ENCODE data around the gene GNL2.

GNL2 gene

GRCh38 chr1:37561133-37562132, 34.3 kb downstream of the GNL2 start:
- TF ChIP-seq SIN3A (IDR thresholded peaks at IDR 0.05; ENCODE audit: borderline replicate concordance, insufficient read depth, low read length) (no peak), REST (IDR thresholded peaks at IDR 0.05; ENCODE audit: insufficient read depth in 1 of 2, low read depth in 2 of 2, low read length in 2 of 2) (no peak), FOXP2 (optimal IDR thresholded peaks at IDR 0.05; ENCODE audit: borderline replicate concordance, extremely low read depth, extremely low read length, insufficient read depth) (no peak), POLR2AphosphoS5 (IDR thresholded peaks at IDR 0.05; ENCODE audit: low read depth, low read length) (peak; percentile 41; the same call in 1 of the 2 replicates), TAF1 (IDR thresholded peaks at IDR 0.05; ENCODE audit: borderline replicate concordance, insufficient read depth, low read length) (no peak)

GRCh38 chr1:37560401-37561132, 35.2 kb downstream of the GNL2 start:
- TF ChIP-seq REST (IDR thresholded peaks at IDR 0.05; ENCODE audit: insufficient read depth in 1 of 2, low read depth in 2 of 2, low read length in 2 of 2) (no peak), SIN3A (IDR thresholded peaks at IDR 0.05; ENCODE audit: borderline replicate concordance, insufficient read depth, low read length) (no peak), FOXP2 (optimal IDR thresholded peaks at IDR 0.05; ENCODE audit: borderline replicate concordance, extremely low read depth, extremely low read length, insufficient read depth) (no peak), POLR2AphosphoS5 (IDR thresholded peaks at IDR 0.05; ENCODE audit: low read depth, low read length) (no peak), TAF1 (IDR thresholded peaks at IDR 0.05; ENCODE audit: borderline replicate concordance, insufficient read depth, low read length) (no peak)

- TF ChIP-seq TAF1 (IDR thresholded peaks at IDR 0.05; ENCODE audit: borderline replicate concordance, insufficient read depth, low read length) (no peak), POLR2AphosphoS5 (IDR thresholded peaks at IDR 0.05; ENCODE audit: low read depth, low read length) (no peak), REST (IDR thresholded peaks at IDR 0.05; ENCODE audit: insufficient read depth in 1 of 2, low read depth in 2 of 2, low read length in 2 of 2) (no peak)
Observed at GRCh38 chr1:37559080-37559479, 36.7 kb downstream of the GNL2 start.

- TF ChIP-seq REST (IDR thresholded peaks at IDR 0.05; ENCODE audit: insufficient read depth in 1 of 2, low read depth in 2 of 2, low read length in 2 of 2) = no peak
- no peak for TF ChIP-seq POLR2AphosphoS5 (IDR thresholded peaks at IDR 0.05; ENCODE audit: low read depth, low read length)
- no peak for TF ChIP-seq FOXP2 (optimal IDR thresholded peaks at IDR 0.05; ENCODE audit: borderline replicate concordance, extremely low read depth, extremely low read length, insufficient read depth)
- no peak for TF ChIP-seq TAF1 (IDR thresholded peaks at IDR 0.05; ENCODE audit: borderline replicate concordance, insufficient read depth, low read length)
- no peak for TF ChIP-seq SIN3A (IDR thresholded peaks at IDR 0.05; ENCODE audit: borderline replicate concordance, insufficient read depth, low read length)
Observed at GRCh38 chr1:37558411-37558810, 37.3 kb downstream of the GNL2 start.
